ENCODE data around the gene CNTD1.

DNA sequence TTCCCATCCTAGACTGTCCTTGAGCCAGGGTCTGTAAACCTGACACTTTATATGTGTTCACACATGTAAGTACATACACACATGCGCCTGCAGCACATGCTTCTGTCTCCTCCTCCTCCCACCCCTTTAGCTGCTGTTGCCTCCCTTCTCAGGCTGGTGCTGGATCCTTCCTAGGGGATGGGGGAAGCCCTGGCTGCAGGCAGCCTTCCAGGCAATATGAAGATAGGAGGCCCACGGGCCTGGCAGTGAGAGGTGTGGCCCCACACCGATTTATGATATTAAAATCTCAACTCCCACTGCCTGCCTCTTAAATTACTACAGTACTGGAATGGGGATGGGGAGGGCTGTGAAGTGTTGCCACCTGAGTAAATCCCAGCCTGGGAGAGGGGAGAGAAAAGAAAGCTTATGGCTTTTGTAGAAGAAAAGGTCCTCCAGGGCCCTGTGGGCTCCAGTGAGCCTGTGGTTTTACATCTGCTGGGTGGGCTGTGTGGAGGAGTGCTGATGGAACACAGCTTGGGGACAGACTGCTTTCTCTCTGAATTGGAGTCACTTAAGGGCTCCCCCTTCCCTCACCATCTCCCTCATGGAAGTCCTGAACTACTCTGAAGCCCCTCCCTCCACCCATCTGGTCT, 19.2 kb upstream of the CNTD1 start:
- no peak for TF ChIP-seq CTCF (IDR thresholded peaks at IDR 0.05; ENCODE audit: poor library complexity)
- no peak for TF ChIP-seq EZH2 (IDR thresholded peaks at IDR 0.05; ENCODE audit: borderline replicate concordance)
- no peak for TF ChIP-seq EZH2phosphoT487 (IDR thresholded peaks at IDR 0.05; ENCODE audit: low read depth, severe bottlenecking, unreplicated experiment)

All from hepatocyte (in vitro differentiated cells).